ENCODE data around the gene MED13L.
"Not testable (repeated sequence)": the region's sequence is repeated elsewhere in the genome, so short reads cannot be mapped to it uniquely, and the experiment has no call there.

Gene MED13L

GRCh38 chr12:116153113-116153512 lies 124.4 kb downstream of the MED13L start:
- peak; percentile 29 for DNase-seq (ENCODE audit: low spot score)

GRCh38 chr12:116152268-116152667 lies 125.2 kb downstream of the MED13L start:
- DNase-seq (ENCODE audit: low spot score): peak; percentile 87

- DNase-seq (ENCODE audit: low spot score): no peak
Observed at GRCh38 chr12:116150452-116150851, 127.0 kb downstream of the MED13L start.

- DNase-seq (ENCODE audit: low spot score): peak; percentile 46
Observed at GRCh38 chr12:116150001-116150400, 127.5 kb downstream of the MED13L start.

- DNase-seq (ENCODE audit: low spot score): peak; percentile 73
Observed at GRCh38 chr12:116148844-116149243, 128.6 kb downstream of the MED13L start.

- no peak for DNase-seq (ENCODE audit: low spot score)
Observed at GRCh38 chr12:116146386-116146785, 131.1 kb downstream of the MED13L start.

GRCh38 chr12:116145451-116145850 lies 132.0 kb downstream of the MED13L start:
- no peak for DNase-seq (ENCODE audit: low spot score)

GRCh38 chr12:116144384-116144783 lies 133.1 kb downstream of the MED13L start:
- no peak for DNase-seq (ENCODE audit: low spot score)

- DNase-seq (ENCODE audit: low spot score): peak; percentile 74
Observed at GRCh38 chr12:116143909-116144308, 133.6 kb downstream of the MED13L start.

- DNase-seq (ENCODE audit: low spot score): peak; percentile 78
Observed at GRCh38 chr12:116142936-116143898, 134.3 kb downstream of the MED13L start.

GRCh38 chr12:116141833-116142162 lies 135.7 kb downstream of the MED13L start:
- no peak for DNase-seq (ENCODE audit: low spot score)

GRCh38 chr12:116141110-116141832 lies 136.2 kb downstream of the MED13L start:
- DNase-seq (ENCODE audit: low spot score): no peak

GRCh38 chr12:116140529-116140928 lies 137.0 kb downstream of the MED13L start:
- DNase-seq (ENCODE audit: low spot score): no peak

GRCh38 chr12:116138781-116139180 lies 138.7 kb downstream of the MED13L start:
- peak; percentile 79 for DNase-seq (ENCODE audit: low spot score)

- DNase-seq (ENCODE audit: low spot score): no peak
Observed at GRCh38 chr12:116138364-116138763, 139.1 kb downstream of the MED13L start.

GRCh38 chr12:116137318-116137717 lies 140.2 kb downstream of the MED13L start:
- DNase-seq (ENCODE audit: low spot score): no peak

GRCh38 chr12:116136340-116136739 lies 141.2 kb downstream of the MED13L start:
- peak; percentile 35 for DNase-seq (ENCODE audit: low spot score)

- peak; percentile 89 for DNase-seq (ENCODE audit: low spot score)
Observed at GRCh38 chr12:116135209-116135930, 142.1 kb downstream of the MED13L start.

GRCh38 chr12:116133636-116134214 lies 143.8 kb downstream of the MED13L start:
- no peak for DNase-seq (ENCODE audit: low spot score)

- no peak for DNase-seq (ENCODE audit: low spot score)
Observed at GRCh38 chr12:116133149-116133548, 144.3 kb downstream of the MED13L start.

GRCh38 chr12:116131987-116132386 lies 145.5 kb downstream of the MED13L start:
- DNase-seq (ENCODE audit: low spot score): not testable (repeated sequence)

- no peak for DNase-seq (ENCODE audit: low spot score)
Observed at GRCh38 chr12:116131176-116131575, 146.3 kb downstream of the MED13L start.

All from kidney tubule cell (primary cell).